WI38 (cell line): ENCODE data around the gene GALNT3.

Experiments
- H3K4me3 ChIP-seq: 2 replicates; pipeline ENCODE4 v1.5.1; 2011; ENCODE audit warnings: low read depth, mild to moderate bottlenecking, control low read depth, low read length
- TF ChIP-seq, protein P1 (sequence below): IDR thresholded peaks from 2 replicates; pipeline ENCODE4 v1.5.1; 2012; ENCODE audit warnings: low read depth, mild to moderate bottlenecking, control low read depth, low read length

The GALNT3 gene

DNA sequence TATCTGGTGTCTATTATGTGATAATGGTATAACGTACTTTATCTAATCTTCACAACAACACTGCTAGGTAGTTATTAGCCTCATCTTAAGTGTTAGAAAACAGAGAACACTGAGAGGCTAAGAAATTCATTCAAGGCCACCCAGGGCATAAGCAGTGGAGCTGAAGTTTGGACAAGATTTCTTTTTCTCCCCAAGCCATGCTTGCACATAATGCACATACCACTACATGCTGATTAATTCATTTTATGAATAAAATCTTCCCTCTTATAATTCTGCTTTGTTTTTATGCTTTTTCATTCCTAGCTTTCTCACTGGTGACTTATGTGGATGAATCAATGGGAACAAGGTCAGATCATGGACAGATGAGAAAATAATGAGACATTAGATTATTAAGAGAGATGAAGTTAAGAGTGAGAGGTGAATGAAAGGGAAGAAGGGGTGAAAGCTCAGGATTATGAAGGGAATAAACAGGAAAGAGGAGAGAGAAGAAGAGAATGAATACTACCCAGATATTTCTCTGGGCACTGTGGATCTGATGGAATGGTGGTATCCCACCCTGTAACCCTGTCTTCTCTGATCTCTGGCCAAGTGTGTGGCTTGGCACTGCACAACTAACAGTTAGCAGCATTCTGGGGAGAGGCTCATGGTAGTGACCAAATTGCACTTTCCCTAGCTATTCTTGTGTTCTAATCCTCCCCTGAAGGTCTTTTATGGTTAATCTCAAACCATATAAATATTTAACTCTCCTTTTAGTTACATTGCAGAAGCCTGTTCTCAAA is 17.7 kb upstream of the GALNT3 start:
- no peak overlapping the region for H3K4me3 ChIP-seq
- TF ChIP-seq, protein P1, sequence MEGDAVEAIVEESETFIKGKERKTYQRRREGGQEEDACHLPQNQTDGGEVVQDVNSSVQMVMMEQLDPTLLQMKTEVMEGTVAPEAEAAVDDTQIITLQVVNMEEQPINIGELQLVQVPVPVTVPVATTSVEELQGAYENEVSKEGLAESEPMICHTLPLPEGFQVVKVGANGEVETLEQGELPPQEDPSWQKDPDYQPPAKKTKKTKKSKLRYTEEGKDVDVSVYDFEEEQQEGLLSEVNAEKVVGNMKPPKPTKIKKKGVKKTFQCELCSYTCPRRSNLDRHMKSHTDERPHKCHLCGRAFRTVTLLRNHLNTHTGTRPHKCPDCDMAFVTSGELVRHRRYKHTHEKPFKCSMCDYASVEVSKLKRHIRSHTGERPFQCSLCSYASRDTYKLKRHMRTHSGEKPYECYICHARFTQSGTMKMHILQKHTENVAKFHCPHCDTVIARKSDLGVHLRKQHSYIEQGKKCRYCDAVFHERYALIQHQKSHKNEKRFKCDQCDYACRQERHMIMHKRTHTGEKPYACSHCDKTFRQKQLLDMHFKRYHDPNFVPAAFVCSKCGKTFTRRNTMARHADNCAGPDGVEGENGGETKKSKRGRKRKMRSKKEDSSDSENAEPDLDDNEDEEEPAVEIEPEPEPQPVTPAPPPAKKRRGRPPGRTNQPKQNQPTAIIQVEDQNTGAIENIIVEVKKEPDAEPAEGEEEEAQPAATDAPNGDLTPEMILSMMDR, result no peak

DNA sequence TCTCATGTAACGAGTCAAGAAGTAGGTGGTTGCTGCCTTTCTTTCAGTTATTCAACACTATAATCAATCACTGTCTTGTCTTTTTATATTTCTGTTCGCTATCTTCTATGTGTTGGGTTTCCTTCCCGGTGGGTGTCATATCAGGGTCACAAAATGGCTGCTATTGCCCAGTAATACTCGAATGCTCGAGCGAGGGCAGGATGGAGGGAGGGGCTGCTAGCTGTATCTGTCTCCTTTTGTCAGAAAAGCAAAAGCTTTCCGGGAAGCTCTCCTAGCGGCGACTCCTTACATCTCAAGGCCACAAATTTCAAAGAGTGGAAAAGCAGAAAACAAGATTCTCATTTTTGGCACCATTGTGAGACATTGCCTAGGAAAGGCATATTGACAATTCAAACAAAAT is 16.4 kb upstream of the GALNT3 start:
- H3K4me3 ChIP-seq, result no peak overlapping the region
- TF ChIP-seq, protein P1, result no peak

DNA sequence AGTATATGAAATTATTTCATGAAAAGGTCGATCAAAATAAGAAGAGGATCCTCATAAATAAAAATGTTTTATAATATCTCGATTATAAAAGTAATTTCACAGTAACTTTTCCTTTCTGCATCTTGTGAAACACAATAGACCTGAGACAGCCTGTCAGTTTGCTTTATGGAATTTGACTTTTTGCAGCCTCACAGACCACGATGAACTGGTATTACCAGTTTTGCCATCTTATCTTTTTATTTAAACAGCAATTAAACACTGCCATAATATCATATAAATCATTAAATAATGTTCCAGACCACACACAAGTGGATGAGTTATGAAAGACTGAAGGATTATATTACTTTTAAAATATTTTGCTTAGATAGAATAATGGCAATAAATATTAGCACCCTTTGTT is 10.7 kb upstream of the GALNT3 start:
- H3K4me3 ChIP-seq, result no peak overlapping the region
- TF ChIP-seq, protein P1, result no peak

DNA sequence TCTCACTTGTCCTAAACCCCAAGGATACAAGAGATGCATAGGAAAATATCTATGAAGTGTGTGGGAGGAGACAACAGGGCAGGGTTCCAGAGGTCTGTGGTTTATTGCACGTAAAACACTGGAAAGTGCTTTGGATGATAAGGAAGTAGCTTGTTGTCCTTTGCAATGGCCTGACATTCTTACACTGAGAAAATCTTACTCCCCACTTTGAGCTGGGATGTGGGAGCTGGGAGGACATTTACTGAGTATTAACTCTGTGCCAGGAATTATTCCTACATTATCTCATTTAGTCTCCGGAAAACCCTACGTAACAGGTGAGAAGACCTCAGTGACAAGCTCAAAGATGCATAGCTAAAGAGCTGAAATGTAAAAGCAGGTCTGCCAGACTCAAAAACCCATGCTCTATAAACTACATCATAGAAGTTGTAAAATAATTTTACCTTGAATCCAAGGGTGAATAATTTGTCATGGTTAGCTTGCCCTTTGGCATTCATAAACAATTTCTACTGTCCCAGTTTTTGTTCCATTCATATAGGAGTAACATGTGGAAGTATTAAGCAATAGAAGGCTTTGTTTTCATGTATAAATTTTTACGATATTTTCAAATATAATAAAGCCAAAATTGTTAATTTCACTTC is 9.2 kb upstream of the GALNT3 start:
- TF ChIP-seq, protein P1, result no peak
- H3K4me3 ChIP-seq, result no peak overlapping the region

DNA sequence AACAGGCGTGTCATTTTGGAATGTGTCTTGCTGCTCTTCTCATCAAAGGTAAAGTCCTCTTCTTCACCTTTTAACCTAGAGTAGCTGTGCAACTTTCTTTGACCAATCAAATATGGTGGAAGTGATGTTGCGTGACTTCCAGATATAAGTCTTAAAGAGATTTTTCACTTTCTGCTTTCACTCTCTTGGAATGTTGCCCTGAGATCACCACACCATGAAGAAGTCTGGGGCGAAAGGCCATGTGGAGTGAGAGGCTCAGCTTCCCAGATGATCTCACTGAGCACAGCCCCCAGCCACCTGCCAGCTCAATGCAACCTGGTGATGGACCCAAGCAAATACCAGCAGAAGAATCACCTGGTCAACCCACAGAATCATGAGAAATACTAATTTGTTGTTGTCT is 7.1 kb upstream of the GALNT3 start:
- no peak overlapping the region for H3K4me3 ChIP-seq
- TF ChIP-seq, protein P1, result no peak

DNA sequence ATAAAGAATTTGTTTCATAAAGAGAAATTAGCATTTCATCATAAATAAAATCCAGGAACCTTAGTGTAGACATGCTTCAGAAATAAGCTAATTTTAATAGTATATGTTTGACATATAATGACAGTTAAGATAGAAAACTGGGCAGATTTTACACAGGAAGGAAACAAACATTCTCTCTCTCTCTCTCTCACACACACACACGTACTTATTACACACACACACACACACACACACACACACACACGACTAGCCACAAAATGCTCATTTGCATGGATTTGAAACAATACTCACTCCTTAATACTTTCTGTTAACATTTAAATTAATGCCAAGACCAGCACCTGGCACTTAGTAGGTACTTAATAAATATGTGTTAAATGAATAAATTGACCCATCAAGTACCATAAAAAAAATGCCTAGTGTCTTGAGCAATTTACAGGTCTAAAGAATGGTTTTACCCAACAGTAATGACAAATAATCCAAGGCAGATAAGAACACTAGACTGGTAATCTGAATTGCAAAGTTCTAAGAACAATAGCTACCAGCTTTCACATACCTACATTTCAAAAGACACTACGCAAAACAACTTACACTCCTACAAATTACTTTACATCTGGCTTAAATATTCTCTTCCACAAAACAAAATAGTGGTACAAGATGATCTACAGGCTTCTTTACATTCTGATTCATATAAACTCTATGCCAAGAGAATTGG is 2.9 kb upstream of the GALNT3 start:
- TF ChIP-seq, protein P1, result no peak
- no peak overlapping the region for H3K4me3 ChIP-seq

DNA sequence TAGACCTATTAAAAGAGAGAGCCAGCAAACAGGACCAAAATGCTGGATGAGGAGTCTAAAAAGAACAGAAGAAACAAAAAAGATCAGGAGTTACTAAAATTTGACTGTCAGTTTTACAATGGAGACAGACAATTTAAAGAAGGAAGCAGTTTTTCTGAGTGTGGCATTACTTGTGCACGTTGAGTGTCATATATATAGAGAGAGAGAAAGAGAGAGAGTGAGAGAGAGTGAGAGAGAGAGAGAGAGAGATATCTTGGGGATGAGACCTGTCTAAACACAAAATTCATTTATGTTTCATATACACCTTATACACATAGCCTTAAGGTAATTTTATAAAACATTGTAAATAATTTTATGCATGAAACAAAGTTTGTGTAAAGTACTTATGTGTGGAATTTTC is 2.1 kb upstream of the GALNT3 start:
- H3K4me3 ChIP-seq, result no peak overlapping the region

More for the DNA sequence above, 2.1 kb upstream of the GALNT3 start:
- TF ChIP-seq, protein P1, result no peak
